Panc1 (cell line): ENCODE results near the gene NANOS3. TPM values are rescaled to one million over a fixed set of nuclear protein-coding genes. Genes with fewer than 3 reads are reported as not detected.

Experiments
- ATAC-seq: fragments of 200-7000 bp; cut with Tn5 transposase; 2 replicates; pipeline ENCODE4 v1.9.1; 2020; ENCODE audit warnings: mild to moderate bottlenecking, moderate library complexity
- BruUV-seq: library from RNA; stranded (reverse); fragments of 400-500 nt; replicated peaks from 2 replicates; lab custom pipeline; 2021; lab: Mats Ljungman, UMichigan
- CTCF ChIA-PET: fragments of 300-600 bp; sonication (Branson Sonifier 250); formaldehyde crosslinking; loops from one replicate; lab custom pipeline; 2022; ENCODE audit warnings: antibody characterized with exemption; lab: Charles Lee
- POLR2A ChIA-PET: fragments of 300-600 bp; sonication (Branson Sonifier 250); formaldehyde crosslinking; loops from one replicate; lab custom pipeline; 2022; ENCODE audit warnings: antibody characterized with exemption; lab: Charles Lee
- DNase-seq: peaks from one replicate; pipeline ENCODE4 v3.0.0-alpha.2; 2010; ENCODE audit warnings: low read depth, low spot score
- H3K27ac ChIP-seq: 2 replicates; pipeline ENCODE4 v1.5.1; 2011; ENCODE audit warnings: mild to moderate bottlenecking, low read length, inconsistent platforms
- H3K27me3 ChIP-seq: fragments of 200-500 bp; sonication (Bioruptor generic); 2 replicates; pipeline ENCODE4 v1.6.0; 2014; ENCODE audit warnings: low read length, inconsistent platforms; ENCODE audit not compliant: control insufficient read depth, insufficient read depth
- H3K36me3 ChIP-seq: fragments of 200-500 bp; sonication (Bioruptor generic); 2 replicates; pipeline ENCODE4 v1.5.1; 2014; ENCODE audit warnings: inconsistent platforms, mild to moderate bottlenecking, low read length, moderate library complexity; ENCODE audit not compliant: control insufficient read depth, insufficient read depth
- H3K4me1 ChIP-seq: 2 replicates; pipeline ENCODE4 v1.5.1; 2011; ENCODE audit warnings: inconsistent platforms, mild to moderate bottlenecking, low read length, moderate library complexity; ENCODE audit not compliant: control insufficient read depth, insufficient read depth
- H3K4me3 ChIP-seq, 2 experiments: 2 replicates each; pipeline ENCODE4 v1.5.1; 2011 to 2012; ENCODE audit warnings: low read depth in 2 of 2, low read length in 2 of 2, mild to moderate bottlenecking in 2 of 2, inconsistent platforms in 1 of 2, moderate library complexity in 1 of 2
- H3K9me3 ChIP-seq: fragments of 200-500 bp; sonication (Bioruptor generic); 2 replicates; pipeline ENCODE4 v1.5.1; 2014; ENCODE audit warnings: low read depth, mild to moderate bottlenecking, inconsistent platforms, low read length, moderate library complexity; ENCODE audit not compliant: control insufficient read depth, insufficient read depth
- CTCF ChIP-seq: fragments of 450-650 bp; IDR thresholded peaks from 2 replicates; pipeline ENCODE4 v1.5.1; 2017; ENCODE audit warnings: mild to moderate bottlenecking
- POLR2AphosphoS5 ChIP-seq: IDR thresholded peaks from 2 replicates; pipeline ENCODE4 v1.6.1; 2012; ENCODE audit warnings: mild to moderate bottlenecking, low read depth, low read length, moderate library complexity
- REST ChIP-seq, 2 experiments: IDR thresholded peaks; 2 replicates each; pipeline ENCODE4 v1.6.1; 2011 to 2012; ENCODE audit warnings: low read depth in 2 of 2, control low read depth in 1 of 2, low read length in 1 of 2, mild to moderate bottlenecking in 1 of 2, moderate library complexity in 1 of 2; ENCODE audit not compliant: insufficient read depth in 1 of 2
- SIN3A ChIP-seq: IDR thresholded peaks from 2 replicates; pipeline ENCODE4 v1.6.1; 2012; ENCODE audit warnings: low read depth, mild to moderate bottlenecking, low read length, moderate library complexity, borderline replicate concordance; ENCODE audit not compliant: insufficient read depth
- TCF7L2 ChIP-seq: IDR thresholded peaks from 2 replicates; pipeline ENCODE4 v1.6.1; 2011; ENCODE audit warnings: mild to moderate bottlenecking, low read depth, low read length, inconsistent platforms
- in situ Hi-C: cut with HindIII; loops from 2 replicates; pipeline ENCODE4 v1.10.0; 2016; ENCODE audit warnings: low sequenced_read_pairs, low pct_unique_long_range_greater_than_20kb
- intact Hi-C: fragments of 100-400 bp; cut with micrococcal nuclease; formaldehyde crosslinking; loops from one replicate; pipeline ENCODE4 v1.10.0; 2022; ENCODE audit not compliant: unreplicated experiment
- total RNA-seq: library from RNA; stranded (reverse); gene quantifications from one replicate; pipeline ENCODE4 v1.2.1, GENCODE V29; 2021; ENCODE audit not compliant: unreplicated experiment

Gene NANOS3
- total RNA-seq, 1 experiment from 2014 or later = 0.33 TPM

GRCh38 chr19:13841962-13842290 lies 35.0 kb upstream of the NANOS3 start:
- TF ChIP-seq SIN3A (no peak), TCF7L2 (no peak)
- H3K27ac ChIP-seq = peak overlapping the region; percentile 92
- intact Hi-C loops = no loop called here
- ChIA-PET CTCF (no interaction called here), POLR2A (interaction anchor here (0.6 to 1.1 kb wide), 3 partner anchors 11 to 14 kb away, joined by 3 to 12 read pairs (median 3); no protein-coding TSS in a partner anchor)
- H3K4me1 ChIP-seq = peaks cover 41% of the 10 kb centered on the region
- no peaks in the 10 kb centered on the region for H3K9me3 ChIP-seq
- H3K36me3 ChIP-seq = peaks cover 8% of the 10 kb centered on the region
- peak overlapping the region; percentile 81 to 91 for H3K4me3 ChIP-seq
- in situ Hi-C loops = no loop called here
- TSS peak; percentile 81 for BruUV-seq
- H3K27me3 ChIP-seq = no peaks in the 10 kb centered on the region
- ATAC-seq (no peak), DNase-seq (no peak)

- DNase-seq (no peak), ATAC-seq (peak; percentile 9)
- intact Hi-C loops (no loop called here), in situ Hi-C loops (no loop called here)
- Histone ChIP-seq H3K27ac (peak overlapping the region; percentile 97), H3K9me3 (no peaks in the 10 kb centered on the region), H3K4me1 (peaks cover 36% of the 10 kb centered on the region), H3K27me3 (no peaks in the 10 kb centered on the region), H3K36me3 (peaks cover 8% of the 10 kb centered on the region; the same call in 1 of the 2 replicates), H3K4me3 (peak overlapping the region; percentile 81 to 91)
- CTCF ChIA-PET = no interaction called here
- TF ChIP-seq POLR2AphosphoS5 = peak; percentile 64
- TF ChIP-seq CTCF = no peak; the same call in 1 of the 2 replicates
- TF ChIP-seq REST (IDR thresholded peaks at IDR 0.05; ENCODE audit: insufficient read depth in 1 of 2, low read depth in 2 of 2, low read length in 1 of 2) = no peak
- 0 out of 2 replicates have a peak, but pooled peaks have one; percentile 63 for TF ChIP-seq SIN3A
- POLR2A ChIA-PET = interaction anchor here (1.1 kb wide), 1 partner anchor 12 kb away, joined by 3 read pairs; no protein-coding TSS in a partner anchor
- no TSS peak for BruUV-seq
Measured at GRCh38 chr19:13842291-13843103, 34.4 kb upstream of the NANOS3 start.
